Erythroblast (primary cell): ENCODE results near the gene LSM14A.

ENCODE experiments used
- GATA1 ChIP-seq: IDR thresholded peaks from 2 replicates; pipeline ENCODE4 v1.6.1; 2011; ENCODE audit warnings: low read depth, mild to moderate bottlenecking, control low read depth, low read length, moderate library complexity
- POLR2A ChIP-seq: IDR thresholded peaks from 2 replicates; pipeline ENCODE4 v1.6.1; 2011; ENCODE audit warnings: mild to moderate bottlenecking, low read length

GRCh38 chr19:34235425-34235940, 63.2 kb downstream of the LSM14A start:
- TF ChIP-seq POLR2A (no peak), GATA1 (no peak)
